SH-SY5Y (cell line): Measurements from ENCODE around the gene LRP1.

Experiments used
- GATA2 ChIP-seq: IDR thresholded peaks from 2 replicates; pipeline ENCODE4 v1.6.1; 2011; ENCODE audit warnings: mild to moderate bottlenecking, low read depth, low read length
- GATA3 ChIP-seq: IDR thresholded peaks from 2 replicates; pipeline ENCODE4 v1.6.1; 2011; ENCODE audit warnings: low read depth, mild to moderate bottlenecking, low read length, moderate library complexity

DNA sequence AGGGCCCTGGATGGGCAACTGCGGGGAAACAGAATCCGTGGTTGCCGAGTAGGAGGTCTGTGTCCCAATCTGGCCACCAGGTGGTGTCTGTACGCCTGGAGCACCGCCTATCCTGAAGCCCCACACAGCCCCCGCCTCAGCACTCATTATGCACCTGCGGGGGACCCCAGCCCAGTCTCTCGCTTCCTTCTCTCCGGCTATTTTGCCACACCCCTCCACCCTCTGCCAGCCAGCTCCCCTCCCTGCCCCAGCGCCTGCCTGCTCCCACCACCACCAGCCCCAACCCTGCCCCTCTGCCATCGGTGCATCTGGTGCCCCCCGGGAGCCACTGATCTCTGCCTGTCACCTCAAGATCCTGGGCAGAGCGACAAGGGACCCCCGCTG is 86.1 kb downstream of the LRP1 start:
- TF ChIP-seq GATA3 (no peak), GATA2 (no peak)
